ENCODE results near the gene TMEM184B. TPM values are rescaled to one million over a fixed set of nuclear protein-coding genes. Genes with fewer than 3 reads are reported as not detected.

Gene TMEM184B
- total and polyA plus RNA-seq, 9 donors, result 15.3 to 48.3 (median 38.2) TPM

- TF ChIP-seq POLR2A (IDR thresholded peaks at IDR 0.05), result no peak
- TF ChIP-seq EP300 (IDR thresholded peaks at IDR 0.05), result no peak
- TF ChIP-seq CTCF (IDR thresholded peaks at IDR 0.05), result no peak
- intact Hi-C loops (cut with DNase I), result no loop called here
- no peak overlapping the region for H3K27ac ChIP-seq
- no peaks in the 10 kb centered on the region for H3K9me3 ChIP-seq
- 75 to 81% (median 79%) methylated on average over 12 of the region's 12 CpGs for WGBS, 3 donors
- DNase-seq, result no peak
- H3K4me3 ChIP-seq, result no peak overlapping the region
- H3K27me3 ChIP-seq, result no peaks in the 10 kb centered on the region
- no peaks in the 10 kb centered on the region for H3K36me3 ChIP-seq
- H3K4me1 ChIP-seq (ENCODE audit: insufficient read depth), result peaks cover 10% of the 10 kb centered on the region
Observed at GRCh38 chr22:38299770-38300102, 26.9 kb upstream of the TMEM184B start.

GRCh38 chr22:38298312-38299005, 25.6 kb upstream of the TMEM184B start:
- DNase-seq, result no peak
- peaks cover 2% of the 10 kb centered on the region for H3K4me1 ChIP-seq (ENCODE audit: insufficient read depth)
- no peaks in the 10 kb centered on the region for H3K27me3 ChIP-seq
- TF ChIP-seq EP300 (IDR thresholded peaks at IDR 0.05), result no peak
- no peak for TF ChIP-seq POLR2A (IDR thresholded peaks at IDR 0.05)
- TF ChIP-seq CTCF (IDR thresholded peaks at IDR 0.05), result no peak
- WGBS, 3 donors, result 85 to 86% (median 86%) methylated on average over 25 of the region's 25 CpGs
- H3K4me3 ChIP-seq, result no peak overlapping the region
- H3K27ac ChIP-seq, result no peak overlapping the region
- no peaks in the 10 kb centered on the region for H3K36me3 ChIP-seq
- intact Hi-C loops (cut with DNase I), result no loop called here
- no peaks in the 10 kb centered on the region for H3K9me3 ChIP-seq

- Histone ChIP-seq H3K4me1 (ENCODE audit: insufficient read depth) (no peaks in the 10 kb centered on the region), H3K4me3 (no peak overlapping the region), H3K9me3 (no peaks in the 10 kb centered on the region), H3K36me3 (no peaks in the 10 kb centered on the region), H3K27me3 (no peaks in the 10 kb centered on the region), H3K27ac (no peak overlapping the region)
- WGBS, 3 donors, result 70 to 73% (median 72%) methylated on average over 4 of the region's 4 CpGs
- no peak for DNase-seq
- TF ChIP-seq EP300 (IDR thresholded peaks at IDR 0.05) (no peak), POLR2A (IDR thresholded peaks at IDR 0.05) (no peak), CTCF (IDR thresholded peaks at IDR 0.05) (no peak)
- intact Hi-C loops (cut with DNase I), result no loop called here
Observed at GRCh38 chr22:38296372-38296771, 23.6 kb upstream of the TMEM184B start.

DNA sequence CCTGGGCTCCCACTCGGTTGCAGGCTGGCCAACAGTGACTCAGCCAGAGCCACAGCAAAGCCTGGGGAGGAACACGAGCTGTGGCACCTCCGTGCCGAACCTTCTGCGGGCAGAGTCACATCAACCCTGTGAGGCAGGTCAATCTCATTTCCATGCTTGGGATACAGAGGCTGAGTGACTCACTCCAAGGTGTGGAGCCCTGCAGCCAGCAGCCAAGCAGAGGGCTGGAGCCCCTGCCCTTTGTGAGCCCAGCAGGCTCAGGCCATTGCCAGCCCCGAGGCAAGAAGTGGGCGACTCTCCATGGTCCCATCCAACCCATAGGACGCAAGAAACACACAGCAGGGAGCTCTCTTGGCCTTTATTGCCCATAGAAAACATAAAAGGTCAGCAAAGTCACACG, 23.1 kb upstream of the TMEM184B start:
- no peak for TF ChIP-seq POLR2A (IDR thresholded peaks at IDR 0.05)
- TF ChIP-seq EP300 (IDR thresholded peaks at IDR 0.05), result no peak
- TF ChIP-seq CTCF (IDR thresholded peaks at IDR 0.05), result no peak
- H3K27ac ChIP-seq, result no peak overlapping the region
- H3K4me1 ChIP-seq (ENCODE audit: insufficient read depth), result no peaks in the 10 kb centered on the region
- H3K4me3 ChIP-seq, result no peak overlapping the region
- DNase-seq, result no peak
- 77 to 86% (median 85%) methylated on average over 9 of the region's 9 CpGs for WGBS, 3 donors
- intact Hi-C loops (cut with DNase I), result no loop called here
- no peaks in the 10 kb centered on the region for H3K27me3 ChIP-seq
- H3K9me3 ChIP-seq, result no peaks in the 10 kb centered on the region
- no peaks in the 10 kb centered on the region for H3K36me3 ChIP-seq

Data from ovary (tissue), 9 donors.